ENCODE data around the gene POMT2.

Gene POMT2

DNA sequence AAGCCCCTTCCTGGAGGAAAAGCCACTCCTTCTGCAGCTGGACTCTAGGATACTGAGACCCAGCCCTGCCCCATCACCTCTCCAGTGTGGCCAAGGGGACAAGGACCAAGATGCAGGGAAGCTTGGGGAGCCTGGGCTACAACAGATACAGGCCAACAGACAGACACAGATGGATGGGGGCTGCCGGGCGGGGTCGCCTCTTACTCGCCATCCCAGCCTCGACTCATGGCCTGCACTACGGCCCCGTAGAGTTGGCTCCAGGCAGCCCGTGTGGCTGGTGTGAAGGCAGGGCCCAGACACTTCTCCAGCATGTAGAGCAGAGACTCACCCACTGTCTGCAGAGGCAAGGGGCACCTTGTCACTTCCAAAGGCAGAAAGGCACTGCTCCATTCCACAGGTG is 54.3 kb downstream of the POMT2 start:
- DNase-seq: no peak

DNA sequence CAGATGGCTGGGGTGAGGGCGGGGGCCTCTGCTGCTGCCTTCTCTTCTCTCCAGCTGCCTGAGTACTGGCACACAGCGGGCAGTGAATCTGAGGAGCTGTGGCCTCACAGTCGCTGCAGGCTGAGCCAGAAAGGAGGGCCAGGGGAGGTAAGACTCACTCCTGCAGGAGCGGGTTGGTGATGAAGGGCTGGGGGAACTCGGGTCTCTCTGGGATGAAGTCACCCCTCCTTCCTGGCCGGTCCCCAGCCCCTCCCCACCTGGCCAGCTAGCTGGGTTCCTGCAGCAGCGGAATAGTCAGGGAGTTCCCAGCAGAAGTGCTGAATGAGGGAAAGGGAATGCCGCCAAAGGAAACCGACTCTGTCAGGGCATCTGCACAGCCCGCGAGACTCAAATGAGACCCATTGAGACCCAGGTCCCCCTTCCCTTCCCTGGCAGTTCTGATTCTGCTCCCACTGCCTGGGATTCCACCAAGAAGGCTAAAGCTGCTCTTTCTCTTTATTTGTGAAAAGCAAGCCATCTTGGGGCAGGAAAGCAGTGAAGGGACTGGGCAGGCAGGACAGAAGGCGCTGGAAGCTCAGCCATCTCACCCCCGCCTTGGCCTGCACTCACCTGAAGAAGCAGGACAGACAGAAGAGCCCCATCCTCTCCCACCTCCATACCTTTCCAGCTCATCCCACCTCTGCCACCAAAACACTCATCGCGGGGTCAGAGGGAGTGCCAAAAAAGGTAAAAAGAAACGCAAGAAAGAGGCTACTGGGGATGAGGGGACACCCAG is 54.9 kb downstream of the POMT2 start:
- DNase-seq: no peak

DNA sequence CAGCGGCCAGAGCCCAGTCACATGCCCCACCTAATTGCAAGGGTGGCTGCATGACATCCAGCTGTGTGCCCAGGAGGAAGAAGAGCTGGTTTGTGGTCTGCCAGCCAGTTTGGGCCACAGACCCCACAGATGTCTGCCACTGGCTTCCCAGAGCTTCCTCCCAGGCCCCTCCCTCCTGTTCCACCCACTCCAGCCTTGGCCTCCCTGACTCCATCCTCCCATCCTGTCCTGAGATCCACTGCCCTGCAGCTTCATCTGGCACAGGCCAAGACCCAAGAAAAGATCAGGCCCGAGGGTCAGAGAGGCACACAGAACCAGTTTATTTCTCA is 55.5 kb downstream of the POMT2 start:
- no peak for DNase-seq

DNA sequence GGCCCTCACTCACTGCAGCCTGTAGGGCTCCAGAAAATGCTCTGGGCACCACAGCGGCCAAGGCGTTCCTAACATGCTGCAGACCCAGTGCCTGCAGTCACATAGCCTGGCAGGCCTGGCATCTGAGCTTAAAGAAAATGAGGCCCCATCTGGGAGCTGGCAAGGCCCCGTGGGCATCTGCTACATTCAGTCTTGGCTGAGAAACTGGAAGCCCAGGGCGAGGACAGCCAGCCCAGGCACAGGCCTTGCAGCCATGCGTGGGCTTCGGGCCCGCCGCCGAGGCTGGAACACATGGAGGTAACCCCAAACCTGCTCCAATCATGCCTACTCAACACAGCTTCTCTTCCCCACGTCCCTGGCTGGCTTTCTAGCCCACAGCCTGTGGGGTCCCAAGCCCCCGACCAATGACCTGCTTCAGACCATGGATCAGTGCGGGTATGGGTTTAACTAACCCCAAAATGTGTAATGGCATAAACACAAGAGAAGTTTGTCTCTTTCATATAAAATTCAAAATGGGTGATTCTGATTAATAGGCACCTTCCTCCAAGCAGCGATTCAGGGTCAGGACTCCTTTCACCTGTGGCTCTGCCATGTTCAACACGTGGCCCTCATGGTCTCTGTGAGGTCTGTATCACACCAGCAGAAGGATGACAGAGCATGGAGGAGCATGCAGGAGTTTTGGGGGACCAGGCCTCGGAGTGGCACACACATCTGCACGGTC is 56.1 kb downstream of the POMT2 start:
- no peak for DNase-seq

DNA sequence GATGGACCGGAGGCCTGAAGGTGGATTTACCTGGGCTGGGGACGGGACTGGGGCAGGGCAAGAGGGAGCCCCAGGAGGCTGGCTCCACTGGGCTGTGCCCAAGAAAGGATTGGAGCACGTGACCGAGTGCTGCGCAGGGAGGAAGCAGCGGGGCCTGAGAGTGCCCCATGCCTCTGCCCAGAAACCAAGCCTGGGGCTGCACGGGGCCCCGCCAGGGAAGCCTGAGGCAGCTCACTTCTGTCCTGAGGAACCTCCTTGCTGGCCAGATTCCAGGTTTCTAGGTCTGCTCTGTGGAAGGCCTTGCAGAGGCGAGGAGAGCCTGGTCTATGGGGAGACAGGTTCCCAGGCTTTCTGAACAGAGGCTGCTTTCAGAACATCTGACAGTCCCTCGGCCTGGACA is 60.1 kb downstream of the POMT2 start:
- no peak for DNase-seq

DNA sequence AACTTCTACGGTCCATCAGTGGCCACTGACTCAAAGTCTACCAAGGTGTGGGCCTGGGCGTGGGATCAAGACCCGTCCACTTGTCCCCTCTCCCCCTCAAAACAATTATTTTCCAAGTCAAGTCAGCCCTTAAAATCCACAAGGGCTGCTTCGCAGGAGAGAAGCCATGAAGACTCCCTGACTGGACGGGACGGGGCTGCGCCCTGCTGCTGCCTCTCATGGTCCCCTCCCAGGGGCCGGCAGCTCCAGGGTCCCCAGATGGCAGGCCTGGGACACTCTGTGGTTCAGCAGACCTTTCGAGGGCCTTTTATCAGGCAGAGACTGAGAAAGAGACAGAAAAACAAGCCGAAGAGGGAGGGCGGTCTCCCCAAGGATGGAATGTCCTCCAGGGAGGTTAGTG is 60.5 kb downstream of the POMT2 start:
- DNase-seq: no peak

DNA sequence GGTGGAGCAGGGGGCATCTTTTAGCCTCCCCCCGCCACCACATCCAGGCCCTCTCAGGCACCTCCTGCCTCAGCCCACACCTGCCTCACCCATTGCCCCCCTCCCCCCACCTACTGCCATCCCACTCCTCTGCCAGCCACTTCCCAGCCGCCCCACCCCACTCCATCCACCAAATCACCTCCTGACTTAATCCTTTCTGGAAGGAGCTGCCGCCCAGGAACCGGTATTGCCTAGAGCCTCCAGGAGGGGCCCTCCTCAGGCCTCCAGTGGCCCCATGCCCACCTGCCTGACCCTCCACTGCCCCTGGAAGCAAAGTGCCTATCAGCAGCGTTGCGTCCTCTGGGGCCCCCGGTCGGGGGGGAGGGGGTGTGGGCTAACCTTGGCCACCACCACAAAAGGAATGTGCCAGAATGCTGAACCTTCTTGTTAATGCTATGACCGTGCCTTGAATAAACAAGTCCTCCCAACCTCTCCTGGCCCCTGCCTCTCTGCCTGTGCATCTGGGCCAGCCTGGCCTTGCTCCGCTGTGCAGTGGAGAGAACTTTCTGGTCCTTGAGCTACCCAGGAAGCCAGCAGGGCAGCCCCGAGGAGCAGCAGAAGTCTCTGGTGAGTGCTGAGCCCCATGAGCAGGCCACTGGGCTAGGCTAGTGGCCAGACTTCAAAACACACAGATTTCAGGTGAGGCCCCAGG is 61.5 kb downstream of the POMT2 start:
- DNase-seq: no peak

DNA sequence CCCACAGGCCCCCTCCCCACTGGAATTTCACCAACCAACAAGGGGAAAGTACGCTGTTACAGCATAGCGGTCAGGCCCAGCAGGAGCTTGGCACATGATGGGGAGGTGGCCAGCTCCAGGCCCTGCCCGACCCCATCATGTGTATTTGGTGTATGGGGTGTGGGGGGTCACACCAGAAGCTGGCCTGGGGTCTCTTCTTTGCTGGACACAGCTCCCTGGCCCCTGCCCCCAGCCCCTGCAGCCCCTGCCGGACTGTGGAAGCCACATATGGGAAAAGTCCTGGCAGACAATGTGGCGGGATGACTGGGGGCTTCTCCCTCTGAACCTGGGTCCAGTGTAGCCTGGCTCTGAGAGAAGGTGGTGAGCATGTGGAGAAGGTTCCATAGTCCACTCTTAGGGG is 62.1 kb downstream of the POMT2 start:
- DNase-seq: no peak

DNA sequence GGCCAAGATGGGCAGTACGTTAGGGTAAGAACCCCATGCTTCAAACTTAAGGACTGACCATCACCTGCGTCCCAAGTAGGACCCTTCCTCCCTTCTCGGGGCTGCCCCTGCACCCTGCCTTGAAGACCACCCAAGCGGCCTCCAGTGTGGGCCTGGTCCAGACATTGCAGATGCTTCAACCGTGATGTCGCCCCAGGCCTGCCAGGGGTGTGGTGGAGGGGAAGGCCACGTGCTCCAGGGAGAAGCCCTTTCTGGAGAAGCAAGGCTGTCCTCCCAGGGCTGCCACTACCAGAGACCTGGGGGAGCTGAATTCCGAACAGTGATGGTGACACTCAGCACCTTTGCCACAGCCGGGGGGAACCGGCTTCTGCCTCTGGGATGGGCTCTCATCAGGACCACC is 63.0 kb downstream of the POMT2 start:
- no peak for DNase-seq

DNA sequence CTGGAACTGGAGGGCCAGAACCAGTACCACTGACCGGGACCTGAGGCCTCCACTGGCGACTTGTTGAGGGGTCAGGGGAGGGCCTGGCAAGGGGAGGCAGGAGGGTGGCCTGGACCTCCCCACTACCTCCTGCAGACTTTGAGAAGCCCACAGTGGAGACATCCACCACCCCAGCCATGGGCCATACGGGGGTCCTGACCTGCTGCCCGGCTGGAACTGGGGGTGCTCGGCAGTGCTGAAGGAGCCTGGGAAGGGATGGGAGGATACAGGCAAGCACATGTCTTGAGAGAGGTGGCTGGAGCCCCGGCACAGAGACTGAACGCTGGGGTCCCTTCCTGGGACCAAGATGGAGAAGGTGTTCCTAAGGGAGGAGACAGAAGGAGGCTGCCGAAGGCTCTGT is 64.0 kb downstream of the POMT2 start:
- DNase-seq: no peak

DNA sequence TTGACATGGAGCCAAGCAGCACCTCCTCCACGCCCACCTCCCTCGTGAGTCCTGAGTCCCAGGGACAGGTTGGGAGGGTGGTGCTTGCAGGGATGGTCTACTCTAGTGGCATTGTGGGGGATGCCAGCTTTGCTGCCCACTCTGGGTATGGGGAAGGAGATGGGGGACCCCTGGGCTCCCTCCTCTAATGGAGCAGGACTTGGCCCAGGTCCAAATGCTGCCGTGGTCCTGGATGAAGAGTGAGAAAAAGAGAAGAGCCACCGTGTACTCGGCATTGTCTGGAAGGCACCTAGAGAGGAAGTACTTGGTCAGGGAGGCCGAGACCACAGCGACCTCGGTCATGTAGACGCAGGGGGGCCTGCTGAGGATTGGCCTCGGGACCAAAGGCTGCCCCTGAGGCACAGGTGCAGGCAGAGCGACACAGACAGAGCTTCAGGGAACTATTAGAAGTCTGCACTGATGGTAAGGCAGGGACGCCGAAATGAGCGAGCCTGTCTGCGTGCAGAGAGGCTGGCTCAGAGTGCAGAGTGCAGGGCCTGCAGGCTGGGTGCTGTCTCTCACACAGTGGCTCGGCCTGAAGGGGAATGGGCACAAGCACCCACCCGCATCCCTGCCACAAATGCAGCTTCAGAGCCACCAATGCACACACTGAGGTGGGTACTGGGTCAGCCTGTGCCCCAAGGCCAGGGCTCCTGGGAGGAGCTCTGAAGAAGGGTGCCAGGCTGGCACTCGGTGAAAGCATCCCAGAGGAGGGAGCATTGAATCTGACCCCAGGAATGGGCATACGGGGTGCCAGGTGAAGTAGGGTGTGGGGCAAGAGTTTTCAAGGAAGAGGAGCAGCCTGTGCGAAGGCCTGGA is 67.1 kb downstream of the POMT2 start:
- DNase-seq: no peak

DNA sequence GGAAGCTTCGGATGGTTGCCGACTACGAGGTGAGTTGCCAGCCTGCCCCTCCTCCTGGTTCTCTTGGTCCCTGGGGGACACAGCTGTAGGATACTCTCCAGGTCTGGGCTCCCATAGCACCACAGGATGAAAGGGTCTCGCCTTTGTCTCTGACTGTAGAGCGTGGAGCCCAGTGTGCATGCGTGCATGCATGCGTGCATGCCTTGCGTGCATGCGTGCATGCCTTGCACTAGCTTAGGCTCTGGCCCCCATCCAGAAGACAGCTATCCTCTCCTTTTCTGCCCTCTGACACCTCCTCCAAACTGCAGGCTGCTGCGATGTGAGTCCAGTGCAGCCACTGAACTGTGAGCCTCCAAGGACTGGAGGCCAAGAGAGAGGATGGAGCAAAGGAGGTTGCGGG is 68.8 kb downstream of the POMT2 start:
- DNase-seq: no peak

DNA sequence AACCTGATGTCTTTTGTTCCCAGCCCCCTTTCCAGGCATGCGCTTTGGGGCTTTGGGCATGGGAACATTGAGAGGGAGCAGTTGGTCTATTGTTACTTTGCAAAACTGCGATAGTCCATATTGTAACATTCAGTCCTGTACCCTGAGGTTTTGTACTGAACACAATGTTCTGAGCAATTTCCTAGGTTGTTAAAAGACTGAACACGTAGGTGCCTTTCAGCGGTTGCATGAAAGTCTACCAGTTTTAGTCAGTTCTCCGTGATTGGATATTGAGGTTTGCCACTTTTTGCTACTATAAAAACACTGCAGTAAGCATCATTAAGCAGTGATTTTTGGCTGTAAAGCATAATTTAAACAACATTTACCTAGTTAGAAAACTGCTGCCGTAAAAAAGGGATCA is 69.8 kb downstream of the POMT2 start:
- DNase-seq: no peak

DNA sequence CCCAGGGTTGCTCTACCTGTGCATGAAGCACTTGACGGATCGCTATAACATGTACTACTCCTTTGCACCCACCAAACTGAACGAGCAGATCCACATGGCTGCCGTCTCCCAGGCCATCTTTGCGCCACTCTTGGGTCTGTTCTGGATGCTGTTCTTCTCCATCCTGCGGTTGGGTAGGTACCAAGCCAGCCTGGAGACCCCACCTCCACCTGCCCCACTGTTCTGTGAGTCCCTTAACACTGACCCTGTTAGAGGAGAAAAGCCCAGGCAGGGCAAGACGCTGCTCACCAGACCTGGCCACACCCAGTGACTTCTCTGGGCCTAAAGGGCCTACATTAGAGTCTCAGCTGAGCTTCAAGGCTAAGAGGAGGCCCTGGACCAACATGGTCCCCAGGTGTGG is 71.4 kb downstream of the POMT2 start:
- no peak for DNase-seq

DNA sequence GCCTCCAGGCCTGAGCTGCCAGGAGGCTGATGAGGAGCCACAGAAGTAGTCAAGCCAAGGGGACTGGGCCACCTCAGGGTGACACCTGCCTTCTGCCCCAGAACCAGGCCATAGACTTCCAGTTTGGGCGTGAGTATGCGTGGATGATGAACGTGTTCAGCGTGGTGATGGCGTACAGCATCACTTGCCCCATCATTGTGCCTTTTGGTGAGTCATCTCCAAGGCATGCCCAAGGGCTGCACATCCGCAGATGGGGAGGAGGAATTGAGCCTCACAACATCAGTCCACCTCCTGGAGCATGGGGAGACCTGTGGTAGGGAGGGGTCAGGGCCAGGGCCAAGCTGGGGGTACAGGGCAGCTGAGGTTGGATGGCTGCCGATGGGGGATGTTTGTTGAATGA is 72.0 kb downstream of the POMT2 start:
- DNase-seq: no peak

DNA sequence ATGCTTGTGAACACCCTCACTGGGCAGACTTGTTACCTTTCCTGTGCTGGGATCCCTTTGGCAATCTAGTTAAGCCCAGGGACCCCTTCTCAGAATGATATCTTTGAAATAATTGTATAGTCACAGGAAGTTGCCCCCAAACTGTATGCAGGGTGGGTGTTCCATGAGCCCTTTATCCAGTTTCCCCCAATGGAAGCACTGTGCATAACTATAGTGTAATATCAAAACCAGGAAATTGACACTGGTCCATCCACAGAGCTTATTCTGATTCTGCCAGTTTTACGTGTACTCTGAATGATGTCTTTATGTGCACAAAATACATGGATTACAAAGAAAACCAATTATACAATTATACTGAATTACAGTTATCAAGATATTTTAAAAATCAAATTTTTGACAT is 73.9 kb downstream of the POMT2 start:
- no peak for DNase-seq

DNA sequence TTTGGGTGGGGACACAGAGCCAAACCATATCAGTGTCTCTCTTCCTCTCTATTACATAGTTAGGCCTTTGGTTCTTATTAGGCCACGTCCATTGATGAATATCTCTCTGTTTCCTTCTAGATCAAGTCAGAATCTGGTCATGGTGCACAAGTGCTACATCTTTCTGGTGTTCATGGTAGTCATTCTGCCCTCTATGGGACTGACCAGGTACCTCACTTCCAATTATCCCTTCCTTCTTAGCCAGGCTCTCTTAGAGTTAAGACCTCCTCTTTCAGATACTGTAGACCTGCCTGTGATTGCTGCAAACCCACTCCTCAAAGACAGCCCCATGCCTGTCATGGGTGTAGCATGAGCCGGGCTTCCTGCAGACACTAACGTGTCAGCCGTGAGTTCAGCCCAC is 74.9 kb downstream of the POMT2 start:
- DNase-seq: no peak

DNA sequence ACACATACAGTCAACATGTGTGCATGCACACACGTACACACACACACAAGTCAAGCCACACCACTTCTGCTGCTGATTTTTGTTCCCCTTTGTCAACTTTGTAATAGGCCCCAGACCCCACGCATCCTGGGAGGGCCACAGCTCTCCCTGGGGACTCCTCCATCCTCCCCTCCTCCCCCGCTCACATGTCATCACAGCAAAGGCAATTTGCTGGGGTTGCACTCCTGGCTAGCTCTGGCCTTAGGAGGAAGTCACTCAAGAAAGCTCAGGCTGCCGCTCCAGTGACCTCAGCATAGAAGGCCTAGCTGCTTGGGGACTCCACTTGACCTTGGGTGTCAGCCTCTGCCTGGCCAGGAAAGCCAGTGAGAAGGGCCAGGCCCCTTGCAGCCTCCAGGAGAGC is 76.8 kb downstream of the POMT2 start:
- DNase-seq: no peak

DNA sequence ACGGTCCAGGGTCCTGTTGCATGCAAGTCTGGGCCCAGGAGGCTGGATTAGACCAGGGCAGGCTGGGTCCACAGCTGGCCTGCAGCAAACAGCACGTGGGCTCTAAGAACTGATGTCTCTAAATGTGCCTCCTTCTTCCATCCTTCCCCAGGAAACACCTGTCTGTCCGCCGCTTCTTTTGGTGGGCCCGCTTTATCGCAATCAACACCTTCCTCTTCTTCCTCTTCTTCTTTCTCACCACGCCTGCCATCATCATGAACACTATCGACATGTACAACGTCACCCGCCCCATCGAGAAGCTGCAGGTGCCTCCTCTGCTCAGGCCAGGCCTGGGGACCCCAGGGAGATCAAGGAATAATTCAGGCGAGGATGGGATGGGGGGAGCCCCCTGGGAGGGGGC is 77.9 kb downstream of the POMT2 start:
- no peak for DNase-seq

DNA sequence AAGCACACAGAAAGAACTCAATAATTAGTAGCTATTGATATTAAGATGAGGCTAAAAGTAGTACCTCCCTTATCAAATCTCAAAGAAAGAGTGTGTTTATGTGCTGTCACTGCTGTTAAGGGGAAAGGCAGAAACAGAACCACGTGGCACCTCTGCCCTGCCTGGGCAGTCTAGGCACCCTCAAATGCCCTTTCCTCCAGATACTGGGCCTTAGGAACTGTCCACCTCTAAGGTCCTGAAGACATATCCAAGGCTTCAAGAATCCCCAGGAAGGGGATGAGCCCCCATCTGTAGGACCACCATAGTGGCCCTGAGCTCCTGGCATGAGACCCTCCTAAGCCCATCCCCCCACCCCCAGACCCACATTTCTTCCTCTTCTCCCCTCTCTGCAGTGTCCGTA is 78.7 kb downstream of the POMT2 start:
- DNase-seq: no peak

DNA sequence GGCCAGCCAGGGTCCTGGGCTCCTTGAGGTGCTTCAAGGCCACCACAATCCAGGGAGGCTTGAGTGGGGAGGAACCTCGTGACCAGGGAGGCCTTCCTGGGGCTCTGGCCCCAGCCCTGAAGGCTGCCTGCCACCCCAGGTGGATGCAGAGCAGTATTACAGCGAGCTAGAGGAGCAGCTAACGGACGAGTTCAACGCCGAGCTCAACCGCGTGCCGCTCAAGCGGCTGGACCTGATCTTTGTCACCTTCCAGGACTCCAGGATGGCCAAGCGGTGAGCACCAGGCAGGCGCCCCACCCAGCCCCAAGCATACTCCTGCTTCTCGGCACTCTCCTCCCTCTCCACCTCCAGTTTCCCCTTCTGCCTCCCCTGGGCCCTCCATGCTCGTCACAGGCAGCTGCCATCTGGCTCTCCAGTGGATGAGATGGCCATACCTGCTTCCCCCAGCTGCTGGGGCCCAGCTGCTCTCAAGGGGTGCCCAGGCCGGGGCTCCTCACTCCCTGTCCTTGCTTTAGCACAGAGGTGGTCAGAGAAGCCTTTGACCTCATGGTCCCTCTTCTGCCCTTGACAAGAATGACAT is 80.3 kb downstream of the POMT2 start:
- no peak for DNase-seq

DNA sequence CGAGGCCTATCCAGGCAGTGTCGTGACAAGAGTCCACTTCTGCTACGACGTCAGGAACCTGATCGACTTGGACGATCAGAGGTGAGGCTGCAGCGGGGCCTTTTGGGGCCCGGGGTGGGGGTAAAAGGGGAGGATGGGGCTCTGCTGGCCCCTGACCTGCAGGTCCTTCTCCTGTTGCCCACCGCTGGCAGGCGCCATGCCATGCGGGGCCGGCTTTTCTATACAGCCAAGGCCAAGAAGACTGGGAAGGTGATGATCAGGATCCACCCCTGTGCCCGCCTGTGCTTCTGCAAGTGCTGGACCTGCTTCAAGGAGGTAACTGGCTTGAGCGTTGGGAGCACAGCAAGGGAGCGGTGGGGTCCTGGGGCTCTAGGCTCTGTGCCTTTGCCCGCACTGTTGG is 81.3 kb downstream of the POMT2 start:
- DNase-seq: no peak

DNA sequence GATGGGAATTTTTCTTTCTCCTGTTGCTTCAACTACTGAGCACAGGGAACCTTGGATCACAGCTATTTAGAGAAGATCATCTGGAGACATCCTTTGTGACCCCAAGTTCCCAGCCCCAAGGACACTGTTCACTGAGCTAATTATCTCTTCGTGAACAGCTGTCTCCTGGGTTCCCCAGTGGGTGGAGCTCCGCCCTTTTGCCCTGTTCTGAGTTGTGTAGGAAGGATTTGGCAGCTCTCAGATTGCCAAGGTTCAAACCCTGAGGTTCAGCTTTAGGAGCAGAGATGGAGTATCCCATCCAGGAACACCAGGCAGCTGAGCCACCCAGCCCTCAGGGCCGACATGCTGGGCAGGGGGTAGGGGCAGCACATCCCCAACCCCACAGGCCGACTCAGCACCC is 81.7 kb downstream of the POMT2 start:
- DNase-seq: no peak

All from CD4-positive, alpha-beta T cell treated with Interleukin-21 for 1 hour (primary cell).